ENCODE results near the gene ZNF148.
"Not testable (repeated sequence)": the region's sequence is repeated elsewhere in the genome, so short reads cannot be mapped to it uniquely, and the experiment has no call there.

Gene ZNF148, protein sequence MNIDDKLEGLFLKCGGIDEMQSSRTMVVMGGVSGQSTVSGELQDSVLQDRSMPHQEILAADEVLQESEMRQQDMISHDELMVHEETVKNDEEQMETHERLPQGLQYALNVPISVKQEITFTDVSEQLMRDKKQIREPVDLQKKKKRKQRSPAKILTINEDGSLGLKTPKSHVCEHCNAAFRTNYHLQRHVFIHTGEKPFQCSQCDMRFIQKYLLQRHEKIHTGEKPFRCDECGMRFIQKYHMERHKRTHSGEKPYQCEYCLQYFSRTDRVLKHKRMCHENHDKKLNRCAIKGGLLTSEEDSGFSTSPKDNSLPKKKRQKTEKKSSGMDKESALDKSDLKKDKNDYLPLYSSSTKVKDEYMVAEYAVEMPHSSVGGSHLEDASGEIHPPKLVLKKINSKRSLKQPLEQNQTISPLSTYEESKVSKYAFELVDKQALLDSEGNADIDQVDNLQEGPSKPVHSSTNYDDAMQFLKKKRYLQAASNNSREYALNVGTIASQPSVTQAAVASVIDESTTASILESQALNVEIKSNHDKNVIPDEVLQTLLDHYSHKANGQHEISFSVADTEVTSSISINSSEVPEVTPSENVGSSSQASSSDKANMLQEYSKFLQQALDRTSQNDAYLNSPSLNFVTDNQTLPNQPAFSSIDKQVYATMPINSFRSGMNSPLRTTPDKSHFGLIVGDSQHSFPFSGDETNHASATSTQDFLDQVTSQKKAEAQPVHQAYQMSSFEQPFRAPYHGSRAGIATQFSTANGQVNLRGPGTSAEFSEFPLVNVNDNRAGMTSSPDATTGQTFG

DNA sequence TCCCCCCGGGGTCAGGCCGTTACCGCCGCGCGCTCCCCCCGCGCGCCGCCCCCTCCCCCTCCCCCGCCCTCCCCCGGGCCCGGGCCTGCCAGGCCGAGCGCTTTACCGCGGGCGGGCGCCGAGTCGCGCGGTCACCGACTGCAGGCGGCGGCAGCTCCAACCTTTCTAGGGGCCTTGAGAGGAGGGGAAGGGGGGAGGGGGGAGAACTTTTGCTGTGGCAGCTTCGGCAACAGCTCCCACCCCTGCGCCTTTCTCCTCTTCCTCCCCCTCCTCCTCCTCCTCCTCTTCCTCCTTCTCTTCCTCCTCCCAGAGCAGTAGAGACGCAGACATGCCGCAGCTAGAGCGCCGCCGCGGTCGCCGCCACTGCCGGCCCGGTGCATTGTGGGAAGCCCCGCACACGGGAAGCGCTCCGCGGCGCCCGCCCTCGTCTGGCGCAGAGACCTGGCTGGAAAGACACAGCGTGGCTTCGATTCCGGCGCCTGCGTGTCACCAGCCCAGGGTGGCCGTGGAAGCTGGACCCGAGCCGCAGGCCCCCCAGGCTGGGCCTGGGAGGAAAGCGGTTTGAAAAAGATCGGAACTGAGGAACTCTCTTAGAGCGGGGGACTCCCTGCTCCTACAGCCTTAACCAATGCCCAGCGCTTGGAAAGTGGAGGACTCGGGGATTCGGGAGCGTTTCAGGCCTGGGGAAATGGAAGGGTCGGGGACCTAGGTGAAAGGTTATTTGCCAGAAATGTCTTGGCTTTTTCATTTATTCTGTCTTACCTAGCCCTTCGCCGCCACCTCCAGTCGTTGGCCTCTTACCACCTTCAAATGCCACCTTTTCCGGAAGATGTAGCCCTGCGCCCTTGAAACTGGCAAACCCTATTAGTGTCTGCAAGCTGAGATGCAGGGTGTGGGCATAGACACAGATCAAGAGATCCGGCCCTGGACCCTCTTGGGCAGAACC is at the start of gene ZNF148:
Gene ZNF148, minus strand, starts transcription at position 330 of the 946 bp plus-strand sequence. CDS start 61,685 bp downstream, outside the sequence.
- in situ Hi-C loops (cut with MboI; ENCODE audit: low sequenced_read_pairs): no loop called here

- in situ Hi-C loops (cut with MboI; ENCODE audit: low sequenced_read_pairs): no loop called here
Measured at GRCh38 chr3:125418306-125418705, 43.2 kb upstream of the ZNF148 start.

DNA sequence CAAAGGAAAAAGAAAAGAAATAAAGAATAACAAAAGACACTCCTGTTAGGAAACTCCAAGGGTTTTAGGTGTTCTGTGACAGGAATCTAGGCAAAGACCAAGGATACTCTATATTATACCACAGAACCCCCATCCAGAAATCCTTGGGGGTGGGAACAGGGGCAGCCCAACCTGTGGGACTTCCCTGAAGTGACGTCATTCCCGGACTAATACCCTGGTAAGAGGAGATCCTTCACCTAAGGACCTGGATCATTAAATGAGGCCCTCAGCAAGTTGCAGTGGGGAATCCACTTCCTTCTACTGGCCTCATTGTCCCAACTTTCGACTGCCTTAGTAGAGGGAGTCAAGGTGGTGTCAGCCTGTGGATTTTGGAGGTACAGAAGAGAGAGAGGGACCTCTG is 41.1 kb upstream of the ZNF148 start:
- in situ Hi-C loops (cut with MboI; ENCODE audit: low sequenced_read_pairs): no loop called here

DNA sequence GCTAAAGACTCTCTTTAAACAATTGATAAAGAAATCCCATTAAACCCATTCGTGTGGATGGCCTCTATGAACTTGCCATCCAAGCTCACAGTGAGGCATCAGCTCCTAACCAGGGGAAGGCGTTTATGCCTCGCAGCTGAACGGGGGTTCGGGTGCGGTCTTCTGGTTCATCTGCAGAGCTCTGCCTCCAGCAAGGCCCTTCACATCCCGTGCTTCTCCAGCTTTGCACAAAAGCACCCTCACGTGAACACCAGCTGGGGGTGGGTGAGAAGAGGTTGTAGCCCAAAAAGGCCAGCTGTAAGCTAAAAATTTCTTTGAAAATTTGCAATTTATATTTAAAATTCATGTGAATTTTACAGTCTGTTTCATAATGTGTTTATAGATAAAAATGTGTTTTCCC is 39.5 kb upstream of the ZNF148 start:
- in situ Hi-C loops (cut with MboI; ENCODE audit: low sequenced_read_pairs): no loop called here

- in situ Hi-C loops (cut with MboI; ENCODE audit: low sequenced_read_pairs): no loop called here
Measured at GRCh38 chr3:125410922-125411321, 35.8 kb upstream of the ZNF148 start.

- in situ Hi-C loops (cut with MboI; ENCODE audit: low sequenced_read_pairs): no loop called here
Measured at GRCh38 chr3:125406070-125406469, 30.9 kb upstream of the ZNF148 start.

- in situ Hi-C loops (cut with MboI; ENCODE audit: low sequenced_read_pairs): not testable (repeated sequence)
Measured at GRCh38 chr3:125405515-125405914, 30.4 kb upstream of the ZNF148 start.

DNA sequence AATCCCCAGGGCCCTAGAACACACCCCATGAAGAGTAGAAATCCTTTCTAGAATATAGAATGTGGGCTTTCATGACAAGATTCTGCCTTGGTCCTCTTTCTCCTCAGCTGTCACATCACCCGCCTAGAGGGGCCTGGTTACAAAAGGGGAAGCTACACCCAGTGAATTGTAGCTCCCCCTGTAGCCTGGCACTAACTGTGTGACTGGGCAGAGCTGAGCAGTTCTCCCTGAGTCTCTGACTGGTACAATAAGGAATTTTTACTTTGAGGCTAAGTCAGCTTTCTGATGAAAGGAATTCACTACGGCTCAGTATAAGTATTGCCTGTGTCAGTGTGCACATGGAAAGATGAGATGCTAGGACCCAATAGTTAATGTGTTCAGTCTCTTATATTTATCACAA is 28.7 kb upstream of the ZNF148 start:
- in situ Hi-C loops (cut with MboI; ENCODE audit: low sequenced_read_pairs): no loop called here

GRCh38 chr3:125402639-125403038 is 27.5 kb upstream of the ZNF148 start:
- in situ Hi-C loops (cut with MboI; ENCODE audit: low sequenced_read_pairs): no loop called here

DNA sequence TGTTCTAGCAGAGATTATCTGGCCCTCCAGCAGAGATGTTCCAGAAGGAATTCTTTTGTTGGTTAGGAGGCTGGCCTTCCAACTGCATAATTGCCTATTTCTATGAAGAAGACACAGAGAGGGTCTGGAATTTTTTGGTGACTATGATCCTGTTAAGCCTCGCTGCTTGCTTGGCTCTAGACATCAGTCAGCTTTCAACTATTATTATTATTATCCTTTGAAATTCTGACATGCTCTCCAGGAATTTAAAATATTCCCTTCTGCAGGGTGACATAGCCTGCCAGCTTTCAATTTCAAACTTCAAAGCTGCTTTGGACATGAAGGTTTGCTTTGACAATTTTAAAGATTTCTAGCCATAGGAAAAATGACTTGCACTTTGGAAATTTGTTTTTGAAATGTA is 26.3 kb upstream of the ZNF148 start:
- in situ Hi-C loops (cut with MboI; ENCODE audit: low sequenced_read_pairs): no loop called here

DNA sequence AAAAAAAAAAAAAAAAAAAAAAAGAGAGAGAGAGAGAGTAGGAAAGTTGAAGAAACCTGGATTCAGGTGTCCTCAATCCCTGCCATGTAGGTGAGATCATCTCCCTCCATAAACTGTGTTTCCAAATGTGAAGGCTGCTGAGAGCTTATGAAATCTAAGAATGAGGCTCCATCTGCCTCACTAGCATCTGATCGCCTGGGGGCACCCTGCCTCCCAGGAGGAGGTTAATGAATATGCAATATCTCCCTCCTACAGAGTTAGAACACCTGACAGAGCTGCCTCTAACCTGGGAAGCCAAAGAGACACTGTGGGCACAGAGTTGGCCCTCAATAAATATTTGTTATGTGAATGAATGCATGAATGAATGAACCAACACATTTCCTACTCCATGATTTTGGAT is 23.8 kb upstream of the ZNF148 start:
- in situ Hi-C loops (cut with MboI; ENCODE audit: low sequenced_read_pairs): no loop called here

DNA sequence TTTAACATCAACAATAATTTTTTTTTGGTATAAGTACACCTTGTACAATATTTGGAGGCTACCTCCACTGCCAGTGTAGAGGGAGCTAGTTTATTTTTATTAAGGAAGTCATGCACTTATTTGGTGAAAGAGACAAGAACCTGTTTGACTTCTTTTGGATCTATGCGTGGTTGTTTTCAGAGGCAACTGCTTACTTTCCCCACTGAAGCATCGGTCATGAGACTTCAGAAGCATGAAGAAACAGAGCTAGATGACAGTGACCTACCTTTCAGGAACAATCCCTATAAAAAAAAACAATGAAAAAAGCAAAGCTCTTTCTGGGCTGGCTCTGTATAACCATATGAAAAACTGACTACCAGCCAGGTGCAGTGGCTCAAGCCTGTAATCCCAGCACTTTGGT is 20.0 kb upstream of the ZNF148 start:
- in situ Hi-C loops (cut with MboI; ENCODE audit: low sequenced_read_pairs): no loop called here

DNA sequence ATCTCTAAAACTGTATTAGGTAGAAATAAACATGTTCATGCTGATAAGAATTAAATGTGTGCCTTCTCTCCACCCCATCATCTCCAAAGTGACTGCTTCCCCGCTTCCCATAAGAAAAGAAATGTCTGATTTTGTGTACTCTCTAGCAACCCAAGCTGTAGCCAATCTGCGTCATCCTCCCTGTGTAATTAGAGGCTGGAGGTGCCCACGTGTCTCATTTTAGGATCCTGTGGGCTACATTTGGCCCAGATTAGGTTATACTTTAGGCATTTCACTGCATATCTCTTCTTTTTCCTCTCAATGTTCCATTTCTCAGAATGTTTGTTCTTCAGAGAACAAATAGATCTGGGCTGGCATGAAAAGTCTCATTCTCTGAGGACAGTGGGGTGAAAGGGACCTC is 19.3 kb upstream of the ZNF148 start:
- in situ Hi-C loops (cut with MboI; ENCODE audit: low sequenced_read_pairs): no loop called here

DNA sequence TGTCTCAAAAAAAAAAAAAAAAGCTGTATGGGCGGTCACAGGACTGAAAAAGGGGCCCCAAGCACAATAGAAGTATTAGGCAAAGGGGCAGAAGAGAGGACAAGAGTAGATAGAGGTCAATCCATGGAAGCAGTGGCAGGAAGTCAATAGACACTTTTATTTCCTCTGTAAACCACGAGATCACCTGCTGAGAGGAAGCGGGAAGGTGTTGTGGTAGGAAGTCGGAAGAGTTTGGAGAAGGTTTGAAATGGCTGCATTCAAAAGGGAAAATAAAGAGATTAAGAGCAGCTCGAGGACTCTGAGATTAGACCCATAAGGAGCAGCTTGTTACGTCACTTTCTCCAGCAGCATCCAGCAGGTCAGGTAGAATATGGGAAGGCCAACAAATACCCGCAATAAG is 14.2 kb upstream of the ZNF148 start:
- in situ Hi-C loops (cut with MboI; ENCODE audit: low sequenced_read_pairs): no loop called here

DNA sequence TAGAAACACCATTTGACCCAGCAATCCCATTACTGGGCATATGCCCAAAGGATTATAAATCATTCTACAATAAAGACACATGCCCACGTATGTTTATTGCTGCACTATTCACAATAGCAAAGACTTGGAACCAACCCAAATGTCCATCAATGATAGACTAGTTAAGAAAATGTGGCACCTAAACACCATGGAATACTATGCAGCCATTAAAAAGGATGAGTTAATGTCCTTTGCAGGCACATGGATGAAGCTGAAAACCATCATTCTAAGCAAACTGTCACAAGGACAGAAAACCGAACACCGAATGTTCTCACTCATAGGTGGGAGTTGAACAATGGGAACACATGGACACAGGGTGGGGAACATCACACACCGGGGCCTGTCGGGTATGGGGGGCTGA is 13.2 kb upstream of the ZNF148 start:
- in situ Hi-C loops (cut with MboI; ENCODE audit: low sequenced_read_pairs): not testable (repeated sequence)

DNA sequence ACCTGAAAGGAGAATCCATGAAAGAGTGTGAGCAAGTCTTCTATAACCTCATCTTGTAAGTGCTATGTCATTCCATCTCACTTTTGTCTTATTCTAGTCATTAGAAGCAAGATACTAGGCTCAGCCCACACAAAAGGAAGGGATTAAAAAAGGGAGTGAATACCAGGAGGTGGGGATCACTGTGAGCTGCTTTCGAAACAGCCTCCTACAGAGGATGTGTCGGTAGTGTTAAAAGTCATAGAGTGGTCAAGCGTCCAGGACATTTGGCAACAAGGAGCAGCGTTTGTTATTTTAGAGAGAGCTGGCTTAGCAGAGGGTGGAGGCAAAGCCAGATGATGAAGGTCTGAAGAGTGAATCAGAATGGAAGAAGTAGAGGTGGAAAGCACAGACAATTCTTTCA is 11.7 kb upstream of the ZNF148 start:
- in situ Hi-C loops (cut with MboI; ENCODE audit: low sequenced_read_pairs): no loop called here

DNA sequence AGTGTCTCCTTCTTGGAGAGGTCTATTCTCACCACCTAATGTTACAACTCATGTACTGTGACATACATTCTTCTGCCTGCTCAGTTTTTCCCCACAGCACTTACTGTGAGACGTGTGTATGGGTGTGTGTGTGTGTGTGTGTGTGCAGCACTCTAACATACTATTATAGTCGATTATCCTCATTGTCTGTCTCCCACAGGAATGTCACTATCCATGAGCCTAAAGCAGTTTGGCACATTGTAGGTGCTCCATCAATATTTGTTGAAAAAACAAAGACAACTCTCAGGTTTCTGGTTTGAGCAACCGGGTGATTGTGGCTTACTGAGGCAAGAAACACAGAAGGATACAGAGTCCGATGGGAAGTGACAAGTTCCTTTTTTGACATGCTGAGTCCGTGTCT is 8.6 kb upstream of the ZNF148 start:
- in situ Hi-C loops (cut with MboI; ENCODE audit: low sequenced_read_pairs): no loop called here

- in situ Hi-C loops (cut with MboI; ENCODE audit: low sequenced_read_pairs): no loop called here
Measured at GRCh38 chr3:125382298-125382697, 7.2 kb upstream of the ZNF148 start.

DNA sequence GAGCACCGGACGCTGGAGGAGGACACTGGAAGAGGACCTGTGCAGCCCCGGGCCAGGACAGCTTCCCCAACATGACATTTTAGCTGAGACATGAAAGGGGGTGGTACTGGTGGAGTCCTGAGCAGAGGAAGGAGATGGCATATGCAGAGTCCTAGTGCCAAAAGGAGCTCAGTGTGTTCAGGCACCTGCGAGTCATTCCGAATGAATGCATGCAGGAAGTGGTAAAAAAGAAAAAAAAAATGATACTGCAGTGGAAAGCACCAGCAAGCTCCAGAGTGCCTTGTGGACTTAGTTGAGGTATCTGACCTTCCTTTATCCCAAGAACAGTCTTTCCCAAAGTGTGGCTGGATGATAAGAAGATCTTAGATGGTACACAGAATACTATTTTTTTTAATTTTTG is 6.6 kb upstream of the ZNF148 start:
- in situ Hi-C loops (cut with MboI; ENCODE audit: low sequenced_read_pairs): no loop called here

- in situ Hi-C loops (cut with MboI; ENCODE audit: low sequenced_read_pairs): no loop called here
Measured at GRCh38 chr3:125381314-125381713, 6.2 kb upstream of the ZNF148 start.

- in situ Hi-C loops (cut with MboI; ENCODE audit: low sequenced_read_pairs): no loop called here
Measured at GRCh38 chr3:125379483-125379882, 4.4 kb upstream of the ZNF148 start.

Data from HL-60/S4 treated with retinoic acid at 250 ng/mL for 4 days and 3 days (cell line).